Measurements from ENCODE around the gene GALNT6.

Gene GALNT6

DNA sequence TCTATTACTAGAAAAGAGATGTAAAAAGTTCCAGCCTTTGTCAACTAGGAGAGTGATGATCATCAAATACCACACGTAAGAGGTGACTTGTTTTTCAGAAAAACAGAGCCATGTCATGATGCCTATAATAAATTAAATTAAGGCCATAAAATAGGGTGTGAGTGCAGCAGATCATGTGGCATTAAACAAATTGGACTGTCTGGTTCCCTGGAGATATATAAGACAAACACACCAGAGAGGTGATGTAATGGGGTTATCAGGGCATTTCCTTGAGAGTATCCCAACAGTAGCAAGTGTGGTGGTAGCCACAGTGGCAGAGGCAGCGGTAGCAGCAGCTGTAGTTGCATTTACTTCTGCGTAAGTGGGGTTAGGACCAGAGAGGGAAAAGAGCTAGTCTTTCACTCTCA lies 14.6 kb upstream of the GALNT6 start:
- TF ChIP-seq, protein P1, sequence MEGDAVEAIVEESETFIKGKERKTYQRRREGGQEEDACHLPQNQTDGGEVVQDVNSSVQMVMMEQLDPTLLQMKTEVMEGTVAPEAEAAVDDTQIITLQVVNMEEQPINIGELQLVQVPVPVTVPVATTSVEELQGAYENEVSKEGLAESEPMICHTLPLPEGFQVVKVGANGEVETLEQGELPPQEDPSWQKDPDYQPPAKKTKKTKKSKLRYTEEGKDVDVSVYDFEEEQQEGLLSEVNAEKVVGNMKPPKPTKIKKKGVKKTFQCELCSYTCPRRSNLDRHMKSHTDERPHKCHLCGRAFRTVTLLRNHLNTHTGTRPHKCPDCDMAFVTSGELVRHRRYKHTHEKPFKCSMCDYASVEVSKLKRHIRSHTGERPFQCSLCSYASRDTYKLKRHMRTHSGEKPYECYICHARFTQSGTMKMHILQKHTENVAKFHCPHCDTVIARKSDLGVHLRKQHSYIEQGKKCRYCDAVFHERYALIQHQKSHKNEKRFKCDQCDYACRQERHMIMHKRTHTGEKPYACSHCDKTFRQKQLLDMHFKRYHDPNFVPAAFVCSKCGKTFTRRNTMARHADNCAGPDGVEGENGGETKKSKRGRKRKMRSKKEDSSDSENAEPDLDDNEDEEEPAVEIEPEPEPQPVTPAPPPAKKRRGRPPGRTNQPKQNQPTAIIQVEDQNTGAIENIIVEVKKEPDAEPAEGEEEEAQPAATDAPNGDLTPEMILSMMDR (IDR thresholded peaks at IDR 0.05; ENCODE audit: insufficient read depth, missing control alignments) = no peak
- FAIRE-seq = no peak
- no peak for DNase-seq (ENCODE audit: insufficient read length, low spot score)

DNA sequence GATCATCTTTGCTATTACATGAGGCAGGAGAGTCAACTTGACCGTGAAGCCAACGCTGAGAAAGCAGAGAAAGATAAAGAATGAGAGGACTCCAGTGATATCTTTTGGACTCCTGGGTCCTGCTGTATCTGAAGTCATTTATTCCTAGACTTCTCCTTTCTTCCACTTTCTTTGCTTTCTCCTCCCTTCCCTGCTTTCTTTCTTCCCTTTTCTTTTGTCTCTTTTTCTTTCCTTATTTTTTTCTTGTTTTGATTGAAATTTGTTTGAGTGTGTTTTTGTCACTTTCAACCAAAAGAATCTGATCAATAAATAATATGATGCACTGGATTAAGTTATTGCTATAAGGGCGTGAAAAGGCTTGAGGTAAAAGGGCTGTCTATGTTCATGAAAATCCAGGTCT lies 13.4 kb upstream of the GALNT6 start:
- FAIRE-seq (no peak), DNase-seq (ENCODE audit: insufficient read length, low spot score) (no peak)
- TF ChIP-seq, protein P1 (IDR thresholded peaks at IDR 0.05; ENCODE audit: insufficient read depth, missing control alignments) = no peak

DNA sequence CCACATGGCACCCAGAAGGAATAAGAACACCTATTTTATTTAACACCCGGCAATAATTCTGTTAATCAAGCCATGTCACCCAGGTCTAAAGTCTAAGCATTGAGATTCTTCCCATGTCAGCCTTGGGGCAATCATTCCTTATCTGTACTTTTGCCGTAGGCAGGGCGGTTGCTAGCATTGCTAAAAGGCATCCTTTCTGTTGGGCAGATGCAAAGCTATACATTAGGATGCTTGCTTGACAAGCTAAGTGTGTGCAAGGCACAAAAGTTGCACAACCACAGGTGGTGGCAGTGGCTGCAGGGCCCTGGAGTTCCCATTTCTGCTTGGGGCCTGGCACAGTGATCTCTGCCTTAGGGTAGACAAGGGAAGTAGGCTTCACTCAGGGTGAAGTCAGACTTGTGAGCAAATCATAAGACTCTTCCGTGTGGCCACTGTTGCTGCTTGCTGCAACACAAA lies 12.5 kb upstream of the GALNT6 start:
- TF ChIP-seq, protein P1 (IDR thresholded peaks at IDR 0.05; ENCODE audit: insufficient read depth, missing control alignments) = no peak
- FAIRE-seq = no peak
- DNase-seq (ENCODE audit: insufficient read length, low spot score) = no peak

DNA sequence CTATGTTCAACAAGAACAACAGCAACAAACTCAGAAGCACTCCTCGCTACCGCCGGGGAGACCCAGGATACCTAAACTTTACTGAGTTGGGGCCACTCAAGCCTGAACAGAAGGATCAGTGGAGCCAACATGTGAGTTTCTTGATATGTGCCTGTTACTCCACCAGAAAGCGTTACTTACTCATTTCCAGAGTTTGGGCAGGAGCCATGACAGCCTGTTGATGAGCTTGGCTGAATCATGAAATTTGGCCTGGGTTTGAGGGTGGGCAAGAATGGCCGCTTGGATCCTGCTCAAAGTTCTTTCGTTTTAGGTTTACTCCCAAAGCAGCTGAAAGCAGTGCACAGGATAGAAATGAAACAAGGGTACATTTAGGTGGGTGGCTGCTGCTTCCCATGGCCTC lies 12.0 kb upstream of the GALNT6 start:
- FAIRE-seq (no peak), DNase-seq (ENCODE audit: insufficient read length, low spot score) (no peak)
- TF ChIP-seq, protein P1 (IDR thresholded peaks at IDR 0.05; ENCODE audit: insufficient read depth, missing control alignments) = no peak

DNA sequence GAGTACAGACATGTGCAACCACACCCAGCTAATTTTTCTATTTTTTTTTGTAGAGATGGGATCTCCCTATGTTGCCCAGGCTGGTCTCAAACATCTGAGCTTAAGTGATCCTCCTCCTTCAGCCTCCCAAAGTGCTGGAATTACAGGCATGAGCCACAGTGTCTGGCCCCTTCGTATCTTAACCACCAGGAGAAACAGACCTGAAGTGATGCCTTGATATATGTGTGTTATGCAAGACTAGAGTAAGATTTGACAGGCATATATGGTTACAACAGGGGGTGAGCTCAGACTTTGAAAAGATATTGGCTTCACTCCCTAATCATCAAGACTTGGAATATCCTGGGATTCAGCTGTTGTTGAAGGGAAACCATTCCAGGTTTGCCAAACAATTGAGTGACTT lies 10.7 kb upstream of the GALNT6 start:
- TF ChIP-seq, protein P1 (IDR thresholded peaks at IDR 0.05; ENCODE audit: insufficient read depth, missing control alignments) = no peak
- FAIRE-seq = no peak
- DNase-seq (ENCODE audit: insufficient read length, low spot score) = no peak

DNA sequence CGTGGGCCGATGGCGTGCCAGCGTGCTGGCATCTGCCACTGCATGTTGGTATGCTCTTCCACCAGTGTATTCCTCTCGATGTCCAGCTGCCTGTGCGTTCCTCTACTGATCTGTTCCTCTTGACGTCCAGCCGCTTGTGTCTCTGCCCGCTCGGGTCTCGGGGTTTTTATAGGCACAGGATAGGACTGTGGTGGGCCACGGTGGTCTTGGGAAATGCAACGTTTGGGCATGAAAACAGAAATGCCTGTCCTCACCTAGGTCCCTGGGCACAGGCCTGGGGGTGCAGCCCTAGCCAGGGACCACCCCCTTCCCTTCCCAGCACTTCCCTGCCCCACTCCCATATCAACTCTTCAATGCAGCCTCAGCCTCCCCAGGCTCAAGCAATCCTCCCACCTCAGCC lies 10.3 kb upstream of the GALNT6 start:
- TF ChIP-seq, protein P1 (IDR thresholded peaks at IDR 0.05; ENCODE audit: insufficient read depth, missing control alignments) = no peak
- DNase-seq (ENCODE audit: insufficient read length, low spot score) = no peak
- no peak for FAIRE-seq

DNA sequence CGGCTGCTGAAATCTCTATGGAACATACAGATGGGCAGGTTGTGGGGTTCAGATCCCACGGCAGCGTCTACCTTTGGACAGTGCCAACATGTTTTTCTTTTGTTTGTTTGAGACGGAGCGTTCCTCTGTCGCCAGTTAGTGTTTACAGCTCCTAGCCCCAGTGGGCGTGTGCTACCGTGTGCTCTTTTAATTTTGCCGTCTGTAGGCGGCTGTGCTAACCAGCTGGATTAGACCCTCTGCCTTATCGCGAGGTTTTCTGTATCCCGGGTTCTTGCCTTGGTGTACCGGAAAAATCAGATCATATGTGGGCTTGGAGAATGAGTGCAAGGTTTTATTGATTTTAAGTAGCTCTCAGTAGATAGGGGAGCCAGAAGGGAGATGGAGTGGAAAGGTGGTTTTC lies 9.8 kb upstream of the GALNT6 start:
- DNase-seq (ENCODE audit: insufficient read length, low spot score) = no peak
- FAIRE-seq = no peak
- TF ChIP-seq, protein P1 (IDR thresholded peaks at IDR 0.05; ENCODE audit: insufficient read depth, missing control alignments) = no peak

Data from D721Med (cell line).